Smooth muscle cell of the brain vasculature (primary cell): ENCODE data around the gene KCNG4.

Source experiments
- DNase-seq: peaks from one replicate; pipeline ENCODE4 v3.0.0-alpha.2; 2012; ENCODE audit warnings: low read depth, low spot score

The KCNG4 gene

GRCh38 chr16:84183572-84183875 is 56.3 kb downstream of the KCNG4 start:
- DNase-seq = no peak

- DNase-seq = no peak
Measured at GRCh38 chr16:84182680-84183571, 56.9 kb downstream of the KCNG4 start.

DNA sequence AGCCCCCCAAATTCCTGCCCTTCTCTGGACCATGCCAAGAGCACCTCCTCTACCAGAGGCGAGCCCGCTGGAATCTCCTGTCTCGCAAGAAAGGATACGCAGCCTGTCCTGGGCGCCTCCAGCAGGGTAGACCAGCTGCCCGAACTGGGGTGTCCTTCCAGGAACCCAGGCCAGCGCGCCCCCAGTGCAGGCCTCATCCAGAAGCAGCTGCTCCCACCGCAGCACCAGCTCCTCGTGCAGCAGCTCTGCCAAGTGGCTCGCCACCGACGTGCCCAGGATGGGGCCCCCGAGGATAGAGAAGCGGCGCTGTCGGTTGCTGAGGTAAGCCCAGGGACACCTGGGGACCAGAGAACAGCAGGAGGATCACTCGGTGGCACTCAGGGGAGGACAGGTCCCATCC is 57.7 kb downstream of the KCNG4 start:
- DNase-seq = no peak

- no peak for DNase-seq
Measured at GRCh38 chr16:84181144-84181915, 58.5 kb downstream of the KCNG4 start.

GRCh38 chr16:84180519-84181140 is 59.2 kb downstream of the KCNG4 start:
- no peak for DNase-seq

- DNase-seq = no peak
Measured at GRCh38 chr16:84179612-84180320, 60.0 kb downstream of the KCNG4 start.

DNA sequence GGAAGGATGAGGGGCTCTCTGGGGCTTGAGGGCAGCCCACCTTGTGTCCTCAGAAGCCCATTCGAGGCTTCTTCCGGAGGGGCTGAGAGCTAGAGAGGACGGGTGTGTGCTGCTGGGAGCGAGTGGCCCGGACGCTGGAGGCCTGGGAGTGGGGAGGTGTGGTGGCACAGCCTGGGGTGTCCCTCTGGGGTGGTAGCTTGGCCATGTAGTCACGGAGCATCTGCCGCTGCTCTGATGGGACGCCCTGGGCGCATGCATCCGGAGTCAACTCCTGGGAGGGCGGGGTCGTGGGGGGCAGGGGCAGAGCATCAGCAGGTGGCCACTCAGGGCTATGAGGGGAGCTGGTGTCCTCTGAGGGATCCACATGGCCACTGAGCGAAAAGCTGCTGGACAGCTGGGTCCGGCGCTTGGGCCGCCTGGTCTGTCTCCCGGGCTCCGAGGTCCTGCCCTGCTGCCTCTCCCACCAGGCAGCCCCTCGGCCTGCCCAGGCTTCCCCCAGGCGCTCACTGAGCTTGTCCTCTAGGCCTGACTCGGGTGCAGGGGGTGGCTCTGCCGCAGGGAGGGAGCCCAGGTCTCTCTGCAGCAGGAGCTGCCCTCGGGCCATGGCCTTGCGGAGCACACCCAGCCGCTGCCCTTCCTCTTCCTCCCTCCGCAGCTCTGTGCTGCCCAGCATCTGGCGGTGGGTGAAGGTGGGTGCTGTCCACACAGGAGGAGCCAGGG is 60.8 kb downstream of the KCNG4 start:
- no peak for DNase-seq

GRCh38 chr16:84178146-84178765 is 61.6 kb downstream of the KCNG4 start:
- no peak for DNase-seq

GRCh38 chr16:84177741-84178073 is 62.1 kb downstream of the KCNG4 start:
- DNase-seq = no peak

DNA sequence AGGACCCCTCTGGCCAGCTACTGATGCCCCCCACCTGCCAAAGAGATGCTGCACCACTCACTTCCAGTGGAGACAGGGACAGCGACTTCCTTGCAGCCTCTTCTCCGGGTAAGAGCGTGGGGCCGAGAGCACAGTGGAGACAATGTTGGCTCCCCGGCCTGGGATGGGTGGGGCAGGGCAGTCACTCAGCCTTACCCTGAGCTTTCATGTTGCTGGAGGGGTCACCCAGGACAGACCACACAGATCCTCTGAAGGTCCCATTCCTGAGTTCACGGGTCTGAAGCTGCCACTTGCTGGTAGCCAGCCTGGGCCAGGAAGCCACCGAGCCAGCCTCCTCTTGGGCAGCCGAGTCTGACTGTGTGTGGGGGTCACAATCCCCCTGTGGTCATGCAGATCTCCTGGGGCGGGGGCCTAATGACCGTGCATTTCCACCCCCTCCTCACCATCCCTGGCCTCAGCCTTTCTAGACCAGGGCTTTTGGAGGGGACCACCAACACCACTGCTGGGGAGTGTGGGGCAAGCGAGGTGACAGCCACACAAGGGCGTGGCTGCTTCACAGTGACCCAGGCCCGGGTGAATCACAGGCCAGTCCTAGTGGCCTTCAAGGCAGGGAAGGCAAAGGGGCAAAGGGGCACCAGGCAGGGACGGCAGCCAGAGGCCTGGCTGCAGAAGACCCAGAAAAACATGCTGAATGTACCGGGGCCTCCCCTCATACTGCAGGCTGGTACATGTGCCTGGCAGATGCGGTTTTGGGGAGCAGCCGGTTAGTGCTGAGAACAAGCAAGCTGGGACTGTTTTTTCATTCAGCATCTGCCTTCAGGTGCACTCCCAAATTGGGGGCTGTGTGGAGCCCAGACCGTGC is 63.4 kb downstream of the KCNG4 start:
- no peak for DNase-seq

GRCh38 chr16:84175350-84176081 is 64.3 kb downstream of the KCNG4 start:
- no peak for DNase-seq

GRCh38 chr16:84174396-84174795 is 65.4 kb downstream of the KCNG4 start:
- no peak for DNase-seq

- DNase-seq = no peak
Measured at GRCh38 chr16:84169765-84170310, 70.0 kb downstream of the KCNG4 start.
